KMS-11 (cell line): ENCODE results near the gene NSD1.

ENCODE experiments used
- H2AFZ ChIP-seq: fragments of 200-600 bp; sonication (generic); 2 replicates; pipeline ENCODE4 v1.6.1; 2016; ENCODE audit warnings: antibody characterized with exemption, mixed run types, low read depth
- H3K27ac ChIP-seq: fragments of 200-600 bp; sonication (generic); 2 replicates; pipeline ENCODE4 v1.6.1; 2016; ENCODE audit warnings: mild to moderate bottlenecking, mixed run types
- H3K27me3 ChIP-seq: fragments of 200-600 bp; sonication (generic); 2 replicates; pipeline ENCODE4 v1.6.1; 2017; ENCODE audit warnings: mild to moderate bottlenecking, low read depth, mixed run types, moderate library complexity; ENCODE audit not compliant: insufficient read depth
- H3K36me3 ChIP-seq: fragments of 200-600 bp; sonication (generic); 2 replicates; pipeline ENCODE4 v1.6.1; 2017; ENCODE audit warnings: mild to moderate bottlenecking, mixed run types; ENCODE audit not compliant: insufficient read depth
- H3K4me1 ChIP-seq: fragments of 200-600 bp; sonication (generic); 2 replicates; pipeline ENCODE4 v1.6.1; 2016; ENCODE audit warnings: mild to moderate bottlenecking, low read depth, mixed run types; ENCODE audit not compliant: poor library complexity, severe bottlenecking
- H3K4me2 ChIP-seq: fragments of 200-600 bp; sonication (generic); 2 replicates; pipeline ENCODE4 v1.7.0; 2016; ENCODE audit warnings: mild to moderate bottlenecking, mixed run types
- H3K4me3 ChIP-seq: fragments of 200-600 bp; sonication (generic); IDR thresholded peaks from 2 replicates; pipeline ENCODE4 v1.6.1; 2017; ENCODE audit warnings: low read depth, low read length, mixed read lengths; ENCODE audit not compliant: insufficient read depth
- H3K79me2 ChIP-seq: fragments of 200-600 bp; sonication (generic); 2 replicates; pipeline ENCODE4 v1.6.1; 2016; ENCODE audit warnings: low read depth, mixed run types; ENCODE audit not compliant: insufficient read depth
- H3K9ac ChIP-seq: fragments of 200-600 bp; sonication (generic); 2 replicates; pipeline ENCODE4 v1.6.1; 2016; ENCODE audit warnings: mild to moderate bottlenecking, mixed run types
- H4K20me1 ChIP-seq: fragments of 200-600 bp; sonication (generic); 2 replicates; pipeline ENCODE4 v1.6.1; 2016; ENCODE audit warnings: mild to moderate bottlenecking, mixed run types; ENCODE audit not compliant: insufficient read depth
- CTCF ChIP-seq: fragments of 200-600 bp; sonication (generic); conservative IDR thresholded peaks from 2 replicates; pipeline ENCODE4 v1.6.1; 2017; ENCODE audit warnings: low read depth, mild to moderate bottlenecking, antibody characterized with exemption, low read length, moderate library complexity, mixed read lengths

NSD1 gene

GRCh38 chr5:177313561-177314259 is 180.1 kb downstream of the NSD1 start:
- Histone ChIP-seq H3K4me2 (no peak overlapping the region), H3K4me1 (peaks cover 17% of the 10 kb centered on the region), H4K20me1 (no peaks in the 10 kb centered on the region), H3K27me3 (no peaks in the 10 kb centered on the region), H3K4me3 (no peak overlapping the region), H3K36me3 (no peaks in the 10 kb centered on the region), H3K9ac (no peak overlapping the region), H2AFZ (no peak overlapping the region), H3K27ac (no peak overlapping the region), H3K79me2 (no peaks in the 10 kb centered on the region)
- TF ChIP-seq CTCF = no peak

GRCh38 chr5:177314376-177315342 is 181.1 kb downstream of the NSD1 start:
- Histone ChIP-seq H3K79me2 (no peaks in the 10 kb centered on the region), H3K27me3 (no peaks in the 10 kb centered on the region), H3K27ac (no peak overlapping the region), H3K4me1 (peaks cover 14% of the 10 kb centered on the region), H3K4me2 (no peak overlapping the region), H4K20me1 (no peaks in the 10 kb centered on the region), H3K4me3 (no peak overlapping the region), H2AFZ (no peak overlapping the region), H3K36me3 (no peaks in the 10 kb centered on the region), H3K9ac (no peak overlapping the region)
- no peak for TF ChIP-seq CTCF

DNA sequence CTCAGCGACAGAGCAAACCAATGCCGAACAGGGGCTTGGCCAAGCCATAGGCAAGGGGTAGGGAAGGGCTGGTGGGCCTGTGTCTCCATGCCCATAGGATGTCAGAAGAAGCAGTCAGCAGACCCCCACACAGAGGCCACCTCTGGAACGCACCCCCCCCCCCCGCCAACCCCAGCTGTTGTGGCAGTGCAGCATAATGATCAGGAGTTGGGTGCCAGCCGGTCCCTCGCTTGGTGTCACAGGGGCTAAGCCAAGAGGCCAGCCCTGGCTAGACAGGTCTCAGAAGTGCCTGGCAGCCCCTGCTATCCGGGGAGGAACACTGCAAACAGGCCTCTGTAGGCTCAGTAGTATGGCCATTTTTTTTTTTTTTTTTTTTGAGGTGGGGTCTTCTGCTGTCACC is 181.8 kb downstream of the NSD1 start:
- H3K79me2 ChIP-seq = no peaks in the 10 kb centered on the region
- H3K4me3 ChIP-seq = no peak overlapping the region
- no peak for TF ChIP-seq CTCF
- no peak overlapping the region for H3K27ac ChIP-seq
- H3K9ac ChIP-seq = no peak overlapping the region
- H2AFZ ChIP-seq = no peak overlapping the region
- no peak overlapping the region for H3K4me2 ChIP-seq
- peaks cover 8% of the 10 kb centered on the region for H3K4me1 ChIP-seq
- H3K27me3 ChIP-seq = no peaks in the 10 kb centered on the region
- H3K36me3 ChIP-seq = no peaks in the 10 kb centered on the region
- H4K20me1 ChIP-seq = no peaks in the 10 kb centered on the region

DNA sequence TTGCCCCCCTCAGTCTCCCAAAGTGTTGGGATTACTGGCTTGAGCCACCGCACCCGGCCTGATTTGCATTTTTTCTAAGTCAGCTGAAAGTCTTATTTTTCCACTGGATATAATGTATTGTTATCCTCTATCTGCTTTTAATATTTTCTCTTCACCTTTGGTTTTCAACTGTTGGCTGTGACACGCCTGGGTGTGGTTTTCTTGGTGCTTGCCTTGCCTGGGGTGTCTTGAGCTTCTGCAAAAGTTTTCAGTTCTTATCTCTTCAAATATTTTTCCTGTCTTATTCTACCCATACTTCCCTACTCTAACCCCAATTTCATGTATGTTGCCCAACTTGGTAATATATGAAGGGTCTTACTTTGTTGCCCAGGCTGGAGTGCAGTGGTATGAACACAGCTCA is 182.4 kb downstream of the NSD1 start:
- Histone ChIP-seq H4K20me1 (no peaks in the 10 kb centered on the region), H3K4me3 (no peak overlapping the region), H3K36me3 (no peaks in the 10 kb centered on the region), H3K27me3 (no peaks in the 10 kb centered on the region), H3K4me2 (no peak overlapping the region), H3K79me2 (no peaks in the 10 kb centered on the region), H3K27ac (no peak overlapping the region), H2AFZ (no peak overlapping the region), H3K9ac (no peak overlapping the region), H3K4me1 (peaks cover 4% of the 10 kb centered on the region)
- no peak for TF ChIP-seq CTCF
